ENCODE results near the gene CLCNKA. TPM values are rescaled to one million over a fixed set of nuclear protein-coding genes. Genes with fewer than 3 reads are reported as not detected.

CLCNKA gene
- total RNA-seq, 2 donors from 2014 or later = 0.20 TPM; not detected in 1

- no peak overlapping the region for H3K4me3 ChIP-seq
- H3K27ac ChIP-seq = peak overlapping the region in 1 of 2 donors; percentile 48
- H3K36me3 ChIP-seq = no peaks in the 10 kb centered on the region
- H3K9me3 ChIP-seq = no peaks in the 10 kb centered on the region
- H3K4me1 ChIP-seq = peaks cover 0 to 63% of the 10 kb centered on the region in 2 donors
- no peaks in the 10 kb centered on the region for H3K27me3 ChIP-seq
- DNase-seq (ENCODE audit: low spot score) = no peak
- no peak for TF ChIP-seq CTCF (IDR thresholded peaks at IDR 0.05)
Observed at GRCh38 chr1:16072095-16072494, 50.3 kb downstream of the CLCNKA start.

GRCh38 chr1:16072616-16073484 is 51.0 kb downstream of the CLCNKA start:
- no peak for DNase-seq (ENCODE audit: low spot score)
- Histone ChIP-seq H3K27me3 (no peaks in the 10 kb centered on the region), H3K9me3 (no peaks in the 10 kb centered on the region), H3K4me3 (peak overlapping the region; percentile 37 to 53), H3K27ac (peak overlapping the region; percentile 11 to 48), H3K36me3 (no peaks in the 10 kb centered on the region), H3K4me1 (peaks cover 0 to 59% of the 10 kb centered on the region in 2 donors)
- TF ChIP-seq CTCF (IDR thresholded peaks at IDR 0.05) = no peak

GRCh38 chr1:16073490-16074119 is 51.8 kb downstream of the CLCNKA start, which contains the start of gene FAM131C:
FAM131C (minus strand) TSS chr1:16073651; CDS start chr1:16073442, 209 bp downstream.
- Histone ChIP-seq H3K4me3 (peak within 1 kb of the TSS; percentile 37 to 53), H3K27me3 (no peaks in the 10 kb centered on the region), H3K36me3 (no peaks in the 10 kb centered on the region), H3K9me3 (no peaks in the 10 kb centered on the region), H3K27ac (peak within 1 kb of the TSS; percentile 11 to 48), H3K4me1 (peaks cover 0 to 52% of the 10 kb centered on the region in 2 donors)
- TF ChIP-seq CTCF (IDR thresholded peaks at IDR 0.05) = peak; percentile 33 to 48
- DNase-seq (ENCODE audit: low spot score) = no peak

- Histone ChIP-seq H3K27ac (no peak overlapping the region), H3K4me1 (peaks cover 0 to 52% of the 10 kb centered on the region in 2 donors), H3K36me3 (no peaks in the 10 kb centered on the region), H3K9me3 (no peaks in the 10 kb centered on the region), H3K27me3 (no peaks in the 10 kb centered on the region), H3K4me3 (no peak overlapping the region)
- DNase-seq (ENCODE audit: low spot score) = no peak
- no peak for TF ChIP-seq CTCF (IDR thresholded peaks at IDR 0.05)
Observed at GRCh38 chr1:16074217-16074616, 52.4 kb downstream of the CLCNKA start.

- no peak for TF ChIP-seq CTCF (IDR thresholded peaks at IDR 0.05)
- Histone ChIP-seq H3K4me1 (peaks cover 0 to 54% of the 10 kb centered on the region in 2 donors), H3K27ac (peak overlapping the region; percentile 69 to 74), H3K9me3 (no peaks in the 10 kb centered on the region), H3K36me3 (no peaks in the 10 kb centered on the region), H3K4me3 (no peak overlapping the region), H3K27me3 (no peaks in the 10 kb centered on the region)
- DNase-seq (ENCODE audit: low spot score) = no peak
Observed at GRCh38 chr1:16075337-16076030, 53.6 kb downstream of the CLCNKA start.
